BLaER1 (cell line): ENCODE results near the gene DIPK2A.

Source experiments
- H3K27ac ChIP-seq: shearing (Covaris generic); formaldehyde crosslinking; 2 replicates; pipeline ENCODE4 v1.8.1; 2022
- H3K27me3 ChIP-seq: shearing (Covaris generic); formaldehyde crosslinking; 2 replicates; pipeline ENCODE4 v1.8.1; 2022
- H3K36me3 ChIP-seq: shearing (Covaris generic); formaldehyde crosslinking; 2 replicates; pipeline ENCODE4 v1.8.1; 2022
- H3K4me1 ChIP-seq: shearing (Covaris generic); formaldehyde crosslinking; 2 replicates; pipeline ENCODE4 v1.8.1; 2022
- H3K4me2 ChIP-seq: shearing (Covaris generic); formaldehyde crosslinking; 2 replicates; pipeline ENCODE4 v1.8.1; 2022
- H3K4me3 ChIP-seq: shearing (Covaris generic); formaldehyde crosslinking; 2 replicates; pipeline ENCODE4 v1.8.1; 2022
- H3K9ac ChIP-seq: shearing (Covaris generic); formaldehyde crosslinking; 2 replicates; pipeline ENCODE4 v1.8.1; 2022
- H3K9me3 ChIP-seq: shearing (Covaris generic); formaldehyde crosslinking; 2 replicates; pipeline ENCODE4 v1.8.1; 2022
- H4K20me1 ChIP-seq: shearing (Covaris generic); formaldehyde crosslinking; 2 replicates; pipeline ENCODE4 v1.8.1; 2022
- Cebpa-rat ChIP-seq: shearing (Covaris generic); IDR thresholded peaks from 2 replicates; pipeline ENCODE4 v1.8.1; 2022

Gene DIPK2A

GRCh38 chr3:143971359-143972154 lies at the start of gene DIPK2A:
Gene DIPK2A (plus strand): TSS chr3:143971823. CDS start chr3:143972333, 510 bp downstream.
- peak within 1 kb of the TSS; percentile 85 for H3K4me2 ChIP-seq

GRCh38 chr3:143924522-143925285 lies 46.9 kb upstream of the DIPK2A start:
- no peaks in the 10 kb centered on the region for H4K20me1 ChIP-seq
- no peak overlapping the region for H3K27ac ChIP-seq
- H3K4me3 ChIP-seq = no peak overlapping the region
- H3K9me3 ChIP-seq = no peaks in the 10 kb centered on the region
- H3K36me3 ChIP-seq = no peaks in the 10 kb centered on the region
- peak overlapping the region; percentile 16 for H3K4me2 ChIP-seq
- no peaks in the 10 kb centered on the region for H3K27me3 ChIP-seq
- TF ChIP-seq Cebpa-rat = no peak
- H3K4me1 ChIP-seq = peaks cover 7% of the 10 kb centered on the region
- H3K9ac ChIP-seq = no peak overlapping the region

More at GRCh38 chr3:143971359-143972154, at the start of gene DIPK2A:
- Histone ChIP-seq H3K9ac (peak within 1 kb of the TSS; percentile 91), H3K4me3 (peak within 1 kb of the TSS; percentile 95), H3K9me3 (no peaks in the 10 kb centered on the region), H3K27ac (peak within 1 kb of the TSS; percentile 92), H3K27me3 (no peaks in the 10 kb centered on the region), H3K36me3 (no peaks in the 10 kb centered on the region), H3K4me1 (peaks cover 40% of the 10 kb centered on the region), H4K20me1 (peaks cover 39% of the 10 kb centered on the region)
- no peak for TF ChIP-seq Cebpa-rat

- no peaks in the 10 kb centered on the region for H4K20me1 ChIP-seq
- H3K36me3 ChIP-seq = no peaks in the 10 kb centered on the region
- no peak overlapping the region for H3K9ac ChIP-seq
- H3K4me3 ChIP-seq = no peak overlapping the region
- no peak for TF ChIP-seq Cebpa-rat
- H3K27ac ChIP-seq = no peak overlapping the region
- H3K27me3 ChIP-seq = no peaks in the 10 kb centered on the region
- no peaks in the 10 kb centered on the region for H3K9me3 ChIP-seq
- H3K4me2 ChIP-seq = no peak overlapping the region
- H3K4me1 ChIP-seq = peaks cover 7% of the 10 kb centered on the region; the same call in 1 of the 2 replicates
Measured at GRCh38 chr3:143928056-143928455, 43.6 kb upstream of the DIPK2A start.

GRCh38 chr3:143928541-143929255 lies 42.9 kb upstream of the DIPK2A start:
- H3K36me3 ChIP-seq = no peaks in the 10 kb centered on the region
- no peaks in the 10 kb centered on the region for H3K9me3 ChIP-seq
- H3K27me3 ChIP-seq = no peaks in the 10 kb centered on the region
- peaks cover 7% of the 10 kb centered on the region; the same call in 1 of the 2 replicates for H3K4me1 ChIP-seq
- no peak overlapping the region for H3K4me3 ChIP-seq
- no peak for TF ChIP-seq Cebpa-rat
- no peak overlapping the region for H3K4me2 ChIP-seq
- no peak overlapping the region for H3K27ac ChIP-seq
- H4K20me1 ChIP-seq = no peaks in the 10 kb centered on the region
- no peak overlapping the region for H3K9ac ChIP-seq

- Histone ChIP-seq H4K20me1 (no peaks in the 10 kb centered on the region), H3K4me1 (no peaks in the 10 kb centered on the region), H3K9me3 (no peaks in the 10 kb centered on the region), H3K36me3 (no peaks in the 10 kb centered on the region), H3K27ac (no peak overlapping the region), H3K4me3 (no peak overlapping the region), H3K9ac (no peak overlapping the region), H3K4me2 (no peak overlapping the region), H3K27me3 (no peaks in the 10 kb centered on the region)
- TF ChIP-seq Cebpa-rat = no peak
Measured at GRCh38 chr3:143934791-143935190, 36.8 kb upstream of the DIPK2A start.

GRCh38 chr3:143935678-143936077 lies 35.9 kb upstream of the DIPK2A start:
- Histone ChIP-seq H3K9ac (no peak overlapping the region), H3K4me2 (no peak overlapping the region), H3K4me1 (no peaks in the 10 kb centered on the region), H3K36me3 (no peaks in the 10 kb centered on the region), H3K4me3 (no peak overlapping the region), H4K20me1 (no peaks in the 10 kb centered on the region), H3K27me3 (no peaks in the 10 kb centered on the region), H3K9me3 (no peaks in the 10 kb centered on the region), H3K27ac (no peak overlapping the region)
- no peak for TF ChIP-seq Cebpa-rat

- Histone ChIP-seq H3K4me2 (no peak overlapping the region), H3K36me3 (no peaks in the 10 kb centered on the region), H4K20me1 (no peaks in the 10 kb centered on the region), H3K27ac (no peak overlapping the region), H3K9me3 (no peaks in the 10 kb centered on the region), H3K4me1 (no peaks in the 10 kb centered on the region), H3K4me3 (no peak overlapping the region), H3K9ac (no peak overlapping the region), H3K27me3 (no peaks in the 10 kb centered on the region)
- TF ChIP-seq Cebpa-rat = no peak
Measured at GRCh38 chr3:143950810-143951209, 20.8 kb upstream of the DIPK2A start.

GRCh38 chr3:143951351-143951971 lies 20.2 kb upstream of the DIPK2A start:
- no peaks in the 10 kb centered on the region for H3K27me3 ChIP-seq
- no peaks in the 10 kb centered on the region for H3K36me3 ChIP-seq
- H3K9ac ChIP-seq = no peak overlapping the region
- H3K4me3 ChIP-seq = no peak overlapping the region
- peaks cover 1% of the 10 kb centered on the region; the same call in 1 of the 2 replicates for H3K4me1 ChIP-seq
- no peak overlapping the region for H3K27ac ChIP-seq
- no peaks in the 10 kb centered on the region for H3K9me3 ChIP-seq
- H3K4me2 ChIP-seq = no peak overlapping the region
- TF ChIP-seq Cebpa-rat = no peak
- H4K20me1 ChIP-seq = no peaks in the 10 kb centered on the region

GRCh38 chr3:143952569-143953072 lies 19.0 kb upstream of the DIPK2A start:
- H3K4me1 ChIP-seq = peaks cover 12% of the 10 kb centered on the region
- no peak overlapping the region for H3K4me3 ChIP-seq
- no peaks in the 10 kb centered on the region for H4K20me1 ChIP-seq
- no peak overlapping the region for H3K27ac ChIP-seq
- H3K4me2 ChIP-seq = no peak overlapping the region
- H3K36me3 ChIP-seq = no peaks in the 10 kb centered on the region
- H3K9ac ChIP-seq = no peak overlapping the region
- no peaks in the 10 kb centered on the region for H3K27me3 ChIP-seq
- H3K9me3 ChIP-seq = no peaks in the 10 kb centered on the region
- TF ChIP-seq Cebpa-rat = no peak
